CD1c-positive myeloid dendritic cell (primary cell): Measurements from ENCODE around the gene GGCX.
A peak's percentile ranks its signal among the peaks of the same experiment; 100 is the strongest.

Experiments used
- DNase-seq: peaks from one replicate; pipeline ENCODE4 v3.0.0-alpha.2; 2016; ENCODE audit errors: extremely low spot score

Gene GGCX

DNA sequence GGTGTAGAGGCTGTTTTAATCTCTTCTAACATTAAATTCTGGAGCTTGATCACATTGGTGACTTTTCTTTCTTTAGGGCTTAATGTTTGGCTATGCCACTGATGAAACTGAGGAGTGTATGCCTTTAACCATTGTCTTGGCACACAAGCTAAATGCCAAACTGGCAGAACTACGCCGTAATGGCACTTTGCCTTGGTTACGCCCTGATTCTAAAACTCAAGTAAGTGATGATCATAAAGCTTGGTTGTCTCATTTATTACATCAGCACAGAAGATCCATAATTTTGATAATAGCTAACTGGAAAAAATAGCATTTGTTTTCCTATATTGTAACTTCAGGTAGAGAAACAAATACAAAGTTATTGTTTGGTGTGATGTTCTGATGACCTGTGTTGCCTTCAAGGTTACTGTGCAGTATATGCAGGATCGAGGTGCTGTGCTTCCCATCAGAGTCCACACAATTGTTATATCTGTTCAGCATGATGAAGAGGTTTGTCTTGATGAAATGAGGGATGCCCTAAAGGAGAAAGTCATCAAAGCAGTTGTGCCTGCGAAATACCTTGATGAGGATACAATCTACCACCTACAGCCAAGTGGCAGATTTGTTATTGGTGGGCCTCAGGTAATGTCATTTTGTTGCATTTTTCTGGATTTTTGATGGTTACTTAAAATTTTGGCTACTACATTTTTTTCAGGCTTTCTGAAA is 19.4 kb downstream of the GGCX start:
- DNase-seq, result no peak

DNA sequence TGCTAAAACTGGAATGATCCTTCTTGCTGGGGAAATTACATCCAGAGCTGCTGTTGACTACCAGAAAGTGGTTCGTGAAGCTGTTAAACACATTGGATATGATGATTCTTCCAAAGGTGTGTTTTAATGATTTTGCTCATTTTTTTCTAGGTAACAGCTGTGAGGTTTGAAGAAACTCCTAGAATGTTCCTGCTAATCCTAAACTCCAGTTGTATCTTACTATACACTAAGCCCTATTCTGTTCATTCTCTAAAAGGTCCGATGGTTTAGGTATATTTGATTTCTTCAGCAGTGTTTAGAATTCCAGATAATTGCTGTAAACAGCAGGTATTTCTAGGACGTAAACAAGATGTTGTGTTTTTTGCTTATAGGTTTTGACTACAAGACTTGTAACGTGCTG is 20.0 kb downstream of the GGCX start:
- no peak for DNase-seq

DNA sequence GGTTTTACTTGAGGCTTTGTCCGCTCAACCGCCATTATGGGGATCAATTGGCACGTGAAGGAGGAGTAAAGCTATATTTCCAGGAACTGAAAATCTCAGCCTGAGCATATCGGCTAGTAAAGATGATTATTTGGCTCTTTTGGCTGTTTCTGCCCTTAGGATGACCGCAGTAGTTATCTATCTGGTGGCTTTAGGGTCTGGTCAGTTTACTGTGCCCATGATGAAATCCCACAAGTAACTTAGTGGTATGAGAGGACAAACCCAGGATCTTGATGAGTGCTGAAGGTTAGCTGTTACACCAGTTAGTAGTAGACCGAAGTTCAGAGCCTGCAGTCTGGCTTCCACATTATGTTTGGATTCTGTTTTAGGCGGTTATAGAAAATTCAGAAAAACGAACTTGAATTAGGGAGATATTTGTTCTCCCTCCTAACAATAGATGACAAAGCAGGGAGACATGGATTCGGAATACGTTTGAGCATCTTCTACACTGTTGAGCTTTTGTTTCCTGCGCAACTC is 21.1 kb downstream of the GGCX start:
- peak; percentile 58 for DNase-seq

DNA sequence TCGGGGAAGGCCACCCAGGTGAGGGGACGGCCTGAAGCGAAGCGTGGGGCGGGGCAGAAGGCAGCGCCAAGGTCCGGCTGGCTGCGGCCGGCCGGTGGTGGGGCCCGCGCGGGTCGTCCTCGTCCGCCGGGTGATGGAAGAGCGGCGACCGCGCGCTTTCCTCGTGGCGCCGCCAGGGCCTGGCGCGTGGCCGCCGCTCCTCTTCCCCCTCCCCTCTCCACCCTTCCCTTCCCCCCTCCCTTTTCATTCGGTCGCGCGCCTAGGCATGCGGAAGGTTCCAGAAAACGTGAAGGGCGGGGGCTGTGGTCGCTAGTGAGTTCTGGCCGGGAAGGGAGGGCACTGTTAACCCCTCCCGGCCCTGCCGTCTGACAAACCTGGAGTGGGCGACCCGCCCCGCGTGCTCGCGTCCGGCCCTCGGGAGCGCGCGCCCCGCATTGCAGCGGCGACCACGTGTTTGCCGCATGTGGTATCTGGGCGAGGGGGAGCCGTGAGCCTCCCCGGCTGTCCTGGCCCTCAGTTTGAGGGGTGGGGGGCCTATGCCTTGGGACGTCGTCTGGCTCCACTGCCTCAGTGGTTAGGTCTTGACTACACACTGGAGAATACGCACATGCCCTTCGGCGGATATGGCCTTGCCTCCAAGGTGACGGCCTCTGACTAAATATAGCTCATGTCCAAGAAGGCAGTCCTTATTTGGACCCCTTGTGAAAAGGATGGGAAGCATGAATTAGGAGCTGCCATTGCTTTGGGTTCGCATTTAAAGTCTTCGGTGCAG is 21.7 kb downstream of the GGCX start:
- DNase-seq, result peak; percentile 82

DNA sequence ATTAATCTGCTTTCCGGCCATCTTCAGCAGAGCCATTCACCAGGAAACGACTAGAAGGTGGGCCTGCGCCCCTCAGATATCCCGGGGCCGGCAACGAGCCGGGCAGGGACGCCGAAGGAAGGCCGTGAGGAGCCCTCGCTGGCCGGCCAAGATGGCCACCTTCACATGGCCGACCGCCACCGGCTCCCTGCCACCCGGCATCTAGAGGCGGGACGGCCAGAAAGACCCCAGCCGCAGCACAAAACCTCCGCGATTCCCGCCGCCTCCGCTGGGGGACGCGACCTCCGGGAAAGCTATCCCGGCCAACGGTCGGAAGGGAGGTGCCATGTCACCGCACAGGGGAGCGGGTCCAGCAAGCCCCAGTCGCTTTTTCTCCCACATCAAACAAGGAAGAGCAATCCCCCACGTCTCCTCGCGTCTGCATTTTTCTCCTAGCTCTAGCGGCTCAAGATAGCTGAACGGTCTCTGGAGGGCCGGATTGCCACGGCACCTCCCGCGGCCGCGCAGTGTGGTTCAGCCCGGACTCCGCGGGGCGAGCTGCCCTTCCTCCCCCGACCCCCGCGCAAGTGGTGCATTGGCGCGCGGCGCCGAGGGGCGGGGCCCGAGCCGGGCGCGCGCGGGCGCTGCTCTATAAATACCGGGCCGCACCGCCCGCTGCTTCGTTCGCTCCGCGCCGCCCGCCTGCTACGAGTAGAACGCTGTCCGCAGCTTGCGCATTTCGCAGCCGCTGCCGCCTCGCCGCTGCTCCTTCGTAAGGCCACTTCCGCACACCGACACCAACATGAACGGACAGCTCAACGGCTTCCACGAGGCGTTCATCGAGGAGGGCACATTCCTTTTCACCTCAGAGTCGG is 22.6 kb downstream of the GGCX start, which contains the start of gene MAT2A:
MAT2A (plus strand) TSS at position 662 of the 854 bp plus-strand sequence; CDS start at position 782, 120 bp downstream.
- DNase-seq, result peak; percentile 96

DNA sequence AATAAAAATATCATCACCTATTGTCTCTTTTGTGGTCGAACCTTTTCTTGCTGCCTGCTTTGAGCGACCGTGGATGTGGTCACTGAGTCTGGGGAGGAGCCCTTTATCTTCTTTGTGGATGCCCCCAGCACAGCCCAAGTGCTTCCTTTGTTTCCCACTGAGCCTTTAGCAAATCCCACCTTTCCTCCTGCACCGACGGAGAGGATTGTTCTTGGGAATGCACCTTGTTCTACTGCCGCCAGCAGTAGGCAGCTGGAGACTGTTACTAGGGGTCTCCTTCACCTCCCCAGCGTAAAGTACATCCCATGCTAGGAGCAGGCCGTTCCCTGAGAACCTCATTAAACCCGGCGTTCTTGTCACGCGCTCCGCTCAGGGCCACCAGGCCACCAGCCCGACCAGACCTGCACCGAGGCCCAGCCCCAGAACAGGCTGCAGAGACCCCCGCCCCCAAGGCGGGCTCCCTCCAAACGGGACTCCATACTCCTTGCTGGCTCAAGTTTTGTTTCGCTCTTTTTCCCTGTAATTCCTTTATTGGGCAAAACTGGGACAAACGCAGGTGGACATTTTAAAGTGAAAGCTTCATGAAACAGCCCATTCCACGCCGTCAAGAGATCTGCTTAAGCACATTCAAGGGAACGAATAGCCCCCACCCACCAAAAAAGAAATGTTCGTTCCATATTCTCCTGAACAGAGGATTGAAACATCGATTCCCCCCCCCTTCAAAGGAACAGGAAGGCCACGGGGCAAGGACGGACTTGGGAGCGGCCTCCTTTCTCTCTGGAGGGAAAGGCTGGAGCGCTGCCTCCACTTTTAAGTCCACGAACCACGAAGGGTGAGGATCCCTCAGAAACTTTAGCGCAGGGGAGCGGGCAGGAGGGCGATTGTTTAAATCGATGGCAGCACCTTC is 23.4 kb downstream of the GGCX start:
- DNase-seq, result no peak

DNA sequence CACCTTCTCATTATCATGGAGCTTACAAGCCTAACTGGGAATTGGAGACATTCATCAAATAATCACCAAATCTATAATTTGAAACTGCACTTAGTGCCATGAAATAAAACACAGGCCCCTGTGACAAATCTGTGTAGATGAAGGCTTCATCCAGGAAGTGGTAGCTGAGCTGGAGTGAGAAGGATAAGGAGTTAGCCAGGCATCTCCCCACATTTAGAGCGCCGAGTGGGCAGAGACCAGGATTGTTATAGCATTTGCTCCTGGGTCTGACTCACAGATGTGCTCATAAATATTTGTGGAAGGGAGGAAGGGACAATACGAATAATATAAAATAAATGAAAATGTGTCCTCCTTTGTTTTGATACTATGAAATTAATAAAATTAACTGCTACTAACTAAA is 24.8 kb downstream of the GGCX start:
- DNase-seq, result no peak

DNA sequence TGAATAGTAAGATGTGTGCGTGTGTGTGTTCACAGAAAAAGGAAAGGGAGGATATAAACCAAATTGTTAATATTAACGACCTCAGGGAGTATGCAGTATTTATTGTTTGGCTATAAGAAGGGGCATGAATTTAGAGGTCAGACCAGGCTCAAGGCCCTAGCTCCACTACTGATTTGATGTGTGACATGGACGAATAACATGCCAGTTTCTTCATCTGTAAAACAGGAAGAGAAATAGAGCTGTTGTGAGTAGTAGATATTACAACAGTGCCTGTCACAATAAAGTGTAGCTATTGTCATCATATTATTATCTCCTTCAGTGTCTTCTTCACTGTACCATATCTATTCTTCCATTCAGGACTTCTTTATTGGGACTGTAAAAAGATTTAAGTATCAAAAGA is 26.4 kb downstream of the GGCX start:
- DNase-seq, result peak; percentile 65

DNA sequence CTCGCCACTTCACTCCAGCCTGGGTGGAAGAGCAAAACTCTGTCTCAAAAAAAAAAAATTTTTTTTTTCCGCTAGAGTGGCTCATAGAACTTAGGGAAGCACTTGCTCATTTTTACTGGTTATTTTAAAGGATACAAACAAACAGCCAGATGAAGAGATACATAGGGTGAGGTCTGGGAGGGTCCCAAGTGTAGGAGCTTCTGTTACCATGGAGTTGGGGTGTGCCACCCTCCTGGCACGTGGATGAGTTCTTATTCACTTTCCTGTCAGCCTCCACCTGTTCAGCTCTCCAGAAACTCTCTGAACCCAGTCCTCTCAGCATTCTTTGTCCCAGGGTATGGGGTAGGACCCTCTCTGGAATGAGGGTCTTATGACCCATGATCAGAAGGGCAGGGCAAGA is 27.2 kb downstream of the GGCX start:
- DNase-seq, result no peak

DNA sequence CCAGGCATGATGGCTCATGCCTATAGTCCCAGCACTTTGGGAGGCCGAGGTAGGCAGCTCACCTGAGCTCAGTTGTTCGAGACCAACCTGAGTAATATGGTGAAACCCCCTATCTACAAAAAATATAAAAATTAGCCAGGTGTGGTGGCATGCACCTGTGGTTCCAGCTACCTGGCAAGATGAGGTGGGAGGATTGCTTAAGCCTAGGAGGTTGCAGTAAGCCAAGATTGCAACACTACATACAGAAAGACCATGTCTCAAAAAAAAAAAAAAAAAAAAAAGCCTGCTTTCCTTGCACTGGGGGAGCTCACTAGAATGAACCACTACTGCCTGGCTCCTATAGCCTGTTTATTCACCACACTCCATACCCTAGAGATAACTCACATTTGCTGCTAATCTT is 29.7 kb downstream of the GGCX start:
- DNase-seq, result no peak

DNA sequence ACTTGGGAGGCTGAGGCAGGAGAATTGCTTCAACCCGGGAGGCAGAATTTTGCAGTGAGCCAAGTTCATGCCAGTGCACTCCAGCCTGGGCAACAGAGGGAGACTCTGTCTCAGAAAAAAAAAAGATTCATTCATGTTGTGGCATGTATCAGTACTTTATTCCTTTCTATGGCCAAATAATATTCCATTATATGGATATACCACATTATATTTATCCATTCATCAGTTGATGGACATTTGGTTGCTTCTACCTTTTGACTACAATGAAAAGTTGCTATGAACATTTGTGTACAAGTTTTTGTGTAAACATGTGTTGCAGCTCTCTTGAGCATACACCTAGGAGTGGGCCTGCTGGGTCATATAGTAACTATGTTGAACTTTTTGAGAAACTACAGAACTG is 31.5 kb downstream of the GGCX start:
- no peak for DNase-seq

DNA sequence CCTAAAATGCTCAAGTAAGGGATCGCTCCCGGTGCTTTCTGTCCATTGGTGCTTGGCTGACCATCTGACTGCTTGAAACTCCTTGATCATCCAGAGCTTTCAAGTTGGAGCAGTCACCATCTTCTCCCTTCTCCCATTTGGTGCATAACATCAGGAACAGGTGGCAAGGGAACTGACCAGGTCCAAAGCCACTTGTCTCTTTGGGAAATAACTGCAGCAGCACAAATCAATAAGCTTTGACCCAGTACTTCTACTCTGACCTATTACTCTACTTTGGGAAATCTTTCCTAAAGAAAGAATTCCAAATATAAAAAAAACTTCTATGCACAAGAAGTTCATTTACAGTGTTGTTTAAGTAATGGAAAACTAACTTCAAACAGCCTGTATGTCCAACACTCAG is 32.9 kb downstream of the GGCX start:
- DNase-seq, result no peak

DNA sequence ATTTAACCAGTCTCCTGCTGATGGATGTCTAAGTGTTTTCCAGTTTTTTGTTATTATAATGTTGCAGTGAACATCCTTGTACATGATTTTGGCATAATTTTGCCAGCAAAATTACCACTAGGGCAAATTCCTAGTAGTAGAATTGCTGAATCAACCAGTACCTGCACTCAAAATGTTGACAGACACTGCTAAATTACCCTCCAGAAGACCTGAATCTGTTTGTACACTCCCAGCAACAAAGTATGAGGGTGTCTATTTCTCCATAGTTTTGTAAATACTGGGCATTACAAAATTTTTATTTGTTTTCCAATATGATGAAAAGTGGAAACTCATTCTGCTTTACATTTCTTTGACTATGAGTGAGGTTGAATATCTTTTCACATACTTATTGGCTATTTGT is 33.5 kb downstream of the GGCX start:
- DNase-seq, result no peak

DNA sequence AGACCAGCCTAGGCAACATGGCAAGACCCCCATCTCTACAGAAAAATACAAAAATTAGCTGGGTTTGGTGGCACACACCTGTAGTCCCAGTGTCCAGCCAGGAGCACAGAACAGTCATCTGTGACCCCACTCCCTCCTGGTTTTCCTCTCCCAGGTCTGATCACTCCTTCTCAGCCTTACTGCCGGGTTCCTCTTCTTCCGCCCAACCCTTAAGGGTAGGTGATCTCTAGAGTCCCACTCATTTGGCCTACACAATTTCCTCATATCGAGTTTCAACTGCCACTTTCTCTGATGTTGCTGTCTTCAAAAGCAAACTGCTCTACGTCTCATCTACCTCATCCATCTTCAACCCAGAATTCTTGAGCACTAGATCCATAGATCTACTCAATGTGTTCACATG is 35.7 kb downstream of the GGCX start:
- peak; percentile 54 for DNase-seq

DNA sequence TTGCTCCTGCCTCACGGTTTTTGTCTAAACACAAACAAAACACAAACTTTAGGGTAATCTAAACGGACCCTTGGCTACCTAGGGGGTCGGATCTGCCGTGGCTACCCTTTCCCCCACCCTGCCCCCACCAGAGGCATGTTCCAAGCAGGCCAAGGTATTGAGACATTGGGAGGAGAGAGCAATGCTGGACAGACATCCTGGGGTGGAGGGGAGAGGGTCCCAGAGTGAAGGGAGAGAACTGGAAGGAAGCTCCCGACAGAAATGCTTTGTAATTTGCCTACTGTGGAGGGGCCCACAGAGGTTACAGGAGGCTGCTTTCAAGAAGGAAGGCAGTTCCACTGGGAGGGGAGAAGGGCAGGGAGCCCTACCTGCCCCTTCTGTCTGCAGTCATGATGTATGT is 36.3 kb downstream of the GGCX start:
- no peak for DNase-seq

DNA sequence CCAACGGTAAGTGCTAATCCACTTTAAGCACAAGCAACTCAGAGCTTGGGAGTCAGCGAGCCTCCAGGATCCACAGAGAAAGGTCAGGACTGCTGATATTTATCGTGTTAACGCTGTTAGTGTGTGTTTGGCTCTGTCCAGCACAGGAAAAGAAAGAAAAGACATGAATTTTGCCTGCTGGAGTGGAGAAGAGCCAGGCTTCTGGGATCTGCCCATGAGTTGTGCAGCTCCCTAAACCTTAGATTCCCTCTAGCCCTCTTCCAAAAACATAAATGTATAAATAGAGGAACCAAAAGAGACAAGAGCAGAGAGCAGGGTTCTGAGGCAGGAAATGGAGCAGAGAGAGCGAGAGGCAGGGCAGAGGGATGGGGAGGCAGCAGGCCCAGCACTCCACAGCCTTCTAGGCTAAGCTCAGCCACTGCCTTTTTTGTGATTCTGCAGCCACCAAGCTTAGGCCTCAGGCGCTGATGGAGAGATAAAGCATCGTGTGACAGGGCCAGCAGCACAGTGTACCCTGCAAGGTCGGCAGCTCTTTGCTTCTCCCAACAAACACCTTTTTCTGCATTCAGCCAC is 36.9 kb downstream of the GGCX start:
- peak; percentile 29 for DNase-seq

DNA sequence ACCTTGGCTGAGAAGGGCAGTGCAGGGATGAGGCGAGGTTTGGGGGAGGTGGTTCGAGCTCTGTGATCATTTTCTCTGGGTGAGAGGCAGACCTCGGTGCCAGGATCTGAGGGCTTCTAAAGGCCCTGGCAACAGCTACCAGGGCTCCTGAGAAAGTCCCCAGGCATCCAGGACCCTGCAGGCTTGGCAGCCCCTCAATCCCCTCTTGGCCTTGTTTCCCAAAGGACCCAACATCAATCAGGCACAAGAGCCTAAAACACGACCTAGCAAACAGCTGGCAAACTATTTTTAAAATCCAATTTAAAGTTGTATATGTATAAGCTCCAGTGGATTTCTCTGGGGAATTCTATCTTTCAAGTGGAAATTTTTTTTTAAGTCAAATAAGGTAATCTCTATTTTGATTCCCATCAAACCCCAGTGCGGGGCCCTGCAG is 37.4 kb downstream of the GGCX start:
- no peak for DNase-seq

DNA sequence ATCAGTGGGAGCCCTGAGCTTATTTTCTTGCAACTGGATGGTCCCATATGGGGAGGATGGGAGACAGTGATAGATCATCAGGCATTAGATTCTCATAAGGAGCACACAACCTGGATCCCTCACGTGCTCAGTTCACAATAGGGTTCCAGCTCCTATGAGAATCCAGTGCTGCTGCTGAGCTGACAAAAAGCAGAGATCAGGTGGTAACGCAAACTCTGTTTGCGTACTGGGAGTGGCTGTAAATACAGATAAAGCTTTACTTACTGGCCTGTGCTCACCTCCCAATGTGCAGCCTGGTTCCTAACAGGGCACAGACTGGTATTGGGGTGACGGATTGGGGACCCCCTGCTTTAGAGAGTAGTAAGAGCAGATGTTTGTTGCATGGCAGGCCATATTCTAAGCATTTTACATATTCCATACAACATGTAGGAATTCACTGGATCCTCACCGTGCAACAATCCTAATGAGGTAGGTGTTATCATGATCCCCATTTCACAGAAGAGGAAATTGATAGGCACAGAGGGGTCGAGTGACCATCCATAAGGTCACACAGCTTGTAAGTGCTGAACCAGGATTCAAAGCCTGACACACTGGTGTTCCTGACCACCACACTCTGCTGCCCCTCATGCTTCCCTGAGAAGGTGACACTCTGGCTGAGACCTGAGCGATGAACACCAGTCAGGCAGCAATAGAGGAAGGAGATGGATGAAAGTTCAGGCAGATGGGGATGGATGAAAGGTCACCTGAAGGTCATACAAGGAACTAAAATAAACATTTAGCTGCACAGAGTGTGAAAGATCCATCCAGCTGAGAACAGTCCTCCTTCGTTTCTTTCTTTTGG is 38.0 kb downstream of the GGCX start:
- no peak for DNase-seq

DNA sequence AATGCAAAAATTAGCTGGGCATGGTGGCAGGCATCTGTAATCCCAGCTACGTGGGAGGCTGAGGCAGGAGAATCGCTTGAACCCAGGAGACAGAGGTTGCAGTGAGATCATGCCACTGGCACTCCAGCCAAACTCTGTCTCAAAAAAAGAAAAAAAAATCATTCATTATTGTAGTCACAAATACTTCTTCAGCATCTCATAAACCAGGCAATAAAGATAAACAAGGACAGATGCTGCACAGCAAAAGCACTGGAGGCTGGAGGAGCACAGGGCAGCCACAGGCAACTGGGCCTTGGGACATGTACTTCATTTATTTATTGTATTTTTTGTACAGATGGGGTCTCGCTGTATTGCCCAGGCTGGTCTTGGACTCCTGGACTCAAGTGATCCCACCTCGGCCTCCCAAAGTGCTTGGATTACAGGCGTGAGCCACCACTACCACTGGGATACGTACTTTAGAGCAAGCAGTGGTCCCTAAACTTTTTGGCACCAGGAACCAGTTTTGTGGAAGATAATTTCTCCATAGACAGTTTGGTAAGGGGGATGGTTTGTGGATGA is 39.1 kb downstream of the GGCX start:
- DNase-seq, result no peak
